ENCODE measurements around the gene EEPD1. TPM values are rescaled to one million over a fixed set of nuclear protein-coding genes. Genes with fewer than 3 reads are reported as not detected.

The EEPD1 gene
- total RNA-seq, 4 donors from 2014 or later = 19.8 to 46.3 (median 29.3) TPM

Small RNAs within 50 kb of the gene (small RNA-seq; reads per million reads assigned to genes)
- 0 reads per million in 2 donors for gene AC006960.1
- 0 reads per million in 2 donors for gene AC007327.1
- 0 reads per million in 2 donors for gene RF00019

Other genes starting within 250 kb of the EEPD1 start
- 10 to 100 TPM in 2 of 4 donors, 1 to 10 TPM in 2; 5.0 to 43.7 (median 11.2) TPM for gene ANLN, start 236.6 kb downstream of the EEPD1 start, total RNA-seq

Measured in Peyer's patch (tissue), 4 donors.